SK-N-MC (cell line): ENCODE measurements around the gene PIK3R5.

Experiments
- EZH2 ChIP-seq: fragments of 200-600 bp; sonication (generic); IDR thresholded peaks from one replicate; pipeline ENCODE4 v1.6.1; 2017; ENCODE audit warnings: antibody characterized with exemption
- POLR2AphosphoS5 ChIP-seq: IDR thresholded peaks from 2 replicates; pipeline ENCODE4 v1.6.1; 2012; ENCODE audit warnings: mild to moderate bottlenecking, low read depth, low read length, borderline replicate concordance

DNA sequence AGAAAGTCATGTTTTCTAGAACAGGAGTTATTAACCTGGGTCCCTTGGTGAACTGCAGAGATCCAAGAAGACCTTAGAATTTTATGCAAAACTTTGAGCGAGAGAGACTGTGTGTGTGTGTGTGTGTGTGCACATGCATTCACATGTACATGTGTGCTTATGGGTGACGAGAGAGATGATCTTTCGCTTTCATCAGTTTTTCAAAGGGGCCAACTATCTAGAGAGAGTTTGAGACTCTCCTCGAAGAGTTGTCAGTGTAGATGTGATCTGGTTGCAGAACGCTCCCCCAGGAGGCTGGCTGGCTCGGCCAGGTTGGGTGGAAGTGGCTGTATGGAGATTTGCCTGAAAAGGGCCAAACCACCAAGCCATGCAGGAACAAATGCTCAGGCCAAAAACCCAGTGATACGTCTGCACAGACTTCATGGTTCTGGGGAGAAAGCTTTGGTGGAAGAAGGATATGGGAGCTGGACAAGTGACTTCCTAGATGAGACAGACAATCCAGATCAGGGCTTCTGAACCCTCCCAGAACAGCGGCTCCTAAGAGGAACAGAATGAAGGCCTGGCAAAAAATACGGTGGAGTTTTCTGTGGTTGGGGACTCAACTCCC lies 6.1 kb downstream of the PIK3R5 start:
- TF ChIP-seq POLR2AphosphoS5, result no peak
- no peak for TF ChIP-seq EZH2
